Testis (tissue), 3 donors: ENCODE results near the gene MLLT10. TPM values are rescaled to one million over a fixed set of nuclear protein-coding genes. Genes with fewer than 3 reads are reported as not detected.
A peak's percentile ranks its signal among the peaks of the same experiment; 100 is the strongest.

Experiments used
- DNase-seq: peaks from one replicate; pipeline ENCODE4 v3.0.0-alpha.2; 2019
- H3K27ac ChIP-seq, 2 donors: fragments of 200-600 bp; sonication (generic); one replicate each; pipeline ENCODE4 v1.5.1; 2019
- H3K27me3 ChIP-seq: fragments of 200-600 bp; sonication (generic); one replicate; pipeline ENCODE4 v1.5.1; 2019
- H3K36me3 ChIP-seq: fragments of 200-600 bp; sonication (generic); one replicate; pipeline ENCODE4 v1.5.1; 2017; ENCODE audit warnings: low read depth; ENCODE audit errors: missing control alignments
- H3K4me1 ChIP-seq: fragments of 200-600 bp; sonication (generic); one replicate; pipeline ENCODE4 v1.5.1; 2019
- H3K4me3 ChIP-seq, 2 donors: fragments of 200-600 bp; sonication (generic); one replicate each; pipeline ENCODE4 v1.5.1; 2017 to 2019
- H3K9me3 ChIP-seq: fragments of 200-600 bp; sonication (generic); one replicate; pipeline ENCODE4 v1.5.1; 2017
- CTCF ChIP-seq, 3 experiments: fragments of 450-650 bp in 2 of 3; fragments of 200-600 bp in 1 of 3; sonication (generic) in 1 of 3; IDR thresholded peaks; one replicate each; pipeline ENCODE4 v1.5.1; 2016 to 2019; ENCODE audit warnings: antibody characterized with exemption in 3 of 3, mild to moderate bottlenecking in 2 of 3, moderate library complexity in 1 of 3
- POLR2A ChIP-seq: fragments of 450-650 bp; IDR thresholded peaks from one replicate; pipeline ENCODE4 v1.6.1; 2017; ENCODE audit warnings: antibody characterized with exemption, mild to moderate bottlenecking, moderate library complexity
- WGBS, 2 donors: methylation state at CpG; one replicate each; pipeline ENCODE4 v1.1.5; 2018; 5-methylcytosine and 5-hydroxymethylcytosine counted together
- intact Hi-C: fragments of 100-400 bp; cut with DNase I; formaldehyde crosslinking; loops from one replicate; pipeline ENCODE4 v1.15.1; 2023; ENCODE audit warnings: low total_unique reads
- polyA plus RNA-seq: library from polyadenylated mRNA; stranded (reverse); fragments of 350-450 nt; fragmentation: Illumina TruSeq; extraction: RNeasy Lipid Tissue Mini Kit (QIAGEN cat#74804); gene quantifications from one replicate; pipeline ENCODE4 v1.2.3, GENCODE V29; 2014; ENCODE audit warnings: low read depth, low replicate concordance; ENCODE audit not compliant: insufficient read depth
- total RNA-seq, 2 donors: library from RNA; depleted of rRNA; stranded (reverse); fragments of >200 nt; gene quantifications; one replicate each; pipeline ENCODE4 v1.2.3, GENCODE V29; 2016

MLLT10 gene
- total and polyA plus RNA-seq, 3 donors from 2014 or later, result 130 to 243 (median 144) TPM

GRCh38 chr10:21490028-21490710 lies 43.9 kb upstream of the MLLT10 start:
- no peaks in the 10 kb centered on the region for H3K9me3 ChIP-seq
- H3K36me3 ChIP-seq, result no peaks in the 10 kb centered on the region
- no peaks in the 10 kb centered on the region for H3K27me3 ChIP-seq
- no peak for TF ChIP-seq POLR2A
- no peaks in the 10 kb centered on the region for H3K4me1 ChIP-seq
- H3K27ac ChIP-seq, result no peak overlapping the region
- WGBS, 2 donors, result 95 to 96% methylated on average over 4 of the region's 4 CpGs
- H3K4me3 ChIP-seq, result no peak overlapping the region
- DNase-seq, result no peak
- intact Hi-C loops, result loop anchor here (10.0 kb wide), 1 partner anchor 205 kb away; no protein-coding TSS in a partner anchor

- Histone ChIP-seq H3K36me3 (no peaks in the 10 kb centered on the region), H3K9me3 (no peaks in the 10 kb centered on the region), H3K27me3 (no peaks in the 10 kb centered on the region), H3K4me3 (no peak overlapping the region), H3K4me1 (no peaks in the 10 kb centered on the region), H3K27ac (no peak overlapping the region)
- no peak for DNase-seq
- TF ChIP-seq CTCF (IDR thresholded peaks at IDR 0.05) (no peak), POLR2A (no peak)
- intact Hi-C loops, result loop anchor here (10.0 kb wide), 1 partner anchor 206 kb away; no protein-coding TSS in a partner anchor
- WGBS, 2 donors, result 87 to 95% methylated on average over 2 of the region's 2 CpGs
Observed at GRCh38 chr10:21490711-21491105, 43.3 kb upstream of the MLLT10 start.

GRCh38 chr10:21492421-21492820 lies 41.6 kb upstream of the MLLT10 start:
- no peaks in the 10 kb centered on the region for H3K27me3 ChIP-seq
- DNase-seq, result no peak
- H3K4me3 ChIP-seq, result no peak overlapping the region
- intact Hi-C loops, result loop anchor here (10.0 kb wide), 1 partner anchor 208 kb away; no protein-coding TSS in a partner anchor
- no peak overlapping the region for H3K27ac ChIP-seq
- H3K4me1 ChIP-seq, result no peaks in the 10 kb centered on the region
- no peaks in the 10 kb centered on the region for H3K36me3 ChIP-seq
- TF ChIP-seq CTCF (IDR thresholded peaks at IDR 0.05) (no peak), POLR2A (no peak)
- no peaks in the 10 kb centered on the region for H3K9me3 ChIP-seq
- 75 to 87% methylated on average over 3 of the region's 3 CpGs for WGBS, 2 donors

GRCh38 chr10:21493784-21494183 lies 40.2 kb upstream of the MLLT10 start:
- intact Hi-C loops, result loop anchor here (2.0 to 10.0 kb wide), 2 partner anchors 41 to 209 kb away; partner anchors contain the start of gene MLLT10
- WGBS, 2 donors, result 26 to 70% methylated on average over 7 to 9 of the region's 9 CpGs
- Histone ChIP-seq H3K4me1 (no peaks in the 10 kb centered on the region), H3K36me3 (no peaks in the 10 kb centered on the region), H3K4me3 (peak overlapping the region in 1 of 2 donors; percentile 88), H3K27ac (peak overlapping the region; percentile 53 to 77), H3K9me3 (no peaks in the 10 kb centered on the region), H3K27me3 (no peaks in the 10 kb centered on the region)
- TF ChIP-seq POLR2A, result no peak
- no peak for TF ChIP-seq CTCF (IDR thresholded peaks at IDR 0.05)
- no peak for DNase-seq

GRCh38 chr10:21494191-21495001 lies 39.6 kb upstream of the MLLT10 start:
- peak overlapping the region; percentile 53 to 77 for H3K27ac ChIP-seq
- H3K9me3 ChIP-seq, result no peaks in the 10 kb centered on the region
- intact Hi-C loops, result loop anchor here (2.0 to 10.0 kb wide), 3 partner anchors 40 to 238 kb away; partner anchors contain the start of gene MLLT10
- peak; percentile 56 for DNase-seq
- TF ChIP-seq POLR2A, result no peak
- TF ChIP-seq CTCF (IDR thresholded peaks at IDR 0.05), result no peak
- H3K36me3 ChIP-seq, result no peaks in the 10 kb centered on the region
- 0 to 2% methylated on average over 6 to 66 of the region's 66 CpGs for WGBS, 2 donors
- H3K27me3 ChIP-seq, result no peaks in the 10 kb centered on the region
- peak overlapping the region; percentile 71 to 88 for H3K4me3 ChIP-seq
- no peaks in the 10 kb centered on the region for H3K4me1 ChIP-seq
